ENCODE measurements around the gene TTLL11. TPM values are rescaled to one million over a fixed set of nuclear protein-coding genes. Genes with fewer than 3 reads are reported as not detected.
"Not testable (repeated sequence)": the region's sequence is repeated elsewhere in the genome, so short reads cannot be mapped to it uniquely, and the experiment has no call there.

The TTLL11 gene
- total and polyA plus RNA-seq, 2 experiments from 2014 or later = 4.7 to 6.7 TPM

- no peaks in the 10 kb centered on the region for H3K27me3 ChIP-seq
- H3K4me1 ChIP-seq (ENCODE audit: low read depth) = no peaks in the 10 kb centered on the region
- no peaks in the 10 kb centered on the region for H3K36me3 ChIP-seq
- H3K4me3 ChIP-seq = no peak overlapping the region
- no peak for DNase-seq (ENCODE audit: low read depth in 1 of 2, low spot score in 1 of 2)
- no peak overlapping the region for H3K27ac ChIP-seq
- TF ChIP-seq, protein P1, sequence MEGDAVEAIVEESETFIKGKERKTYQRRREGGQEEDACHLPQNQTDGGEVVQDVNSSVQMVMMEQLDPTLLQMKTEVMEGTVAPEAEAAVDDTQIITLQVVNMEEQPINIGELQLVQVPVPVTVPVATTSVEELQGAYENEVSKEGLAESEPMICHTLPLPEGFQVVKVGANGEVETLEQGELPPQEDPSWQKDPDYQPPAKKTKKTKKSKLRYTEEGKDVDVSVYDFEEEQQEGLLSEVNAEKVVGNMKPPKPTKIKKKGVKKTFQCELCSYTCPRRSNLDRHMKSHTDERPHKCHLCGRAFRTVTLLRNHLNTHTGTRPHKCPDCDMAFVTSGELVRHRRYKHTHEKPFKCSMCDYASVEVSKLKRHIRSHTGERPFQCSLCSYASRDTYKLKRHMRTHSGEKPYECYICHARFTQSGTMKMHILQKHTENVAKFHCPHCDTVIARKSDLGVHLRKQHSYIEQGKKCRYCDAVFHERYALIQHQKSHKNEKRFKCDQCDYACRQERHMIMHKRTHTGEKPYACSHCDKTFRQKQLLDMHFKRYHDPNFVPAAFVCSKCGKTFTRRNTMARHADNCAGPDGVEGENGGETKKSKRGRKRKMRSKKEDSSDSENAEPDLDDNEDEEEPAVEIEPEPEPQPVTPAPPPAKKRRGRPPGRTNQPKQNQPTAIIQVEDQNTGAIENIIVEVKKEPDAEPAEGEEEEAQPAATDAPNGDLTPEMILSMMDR (IDR thresholded peaks at IDR 0.05; ENCODE audit: low read depth, low read length) = no peak
- H3K9me3 ChIP-seq (ENCODE audit: low read depth) = no peaks in the 10 kb centered on the region
These were observed 26.6 kb upstream of the TTLL11 start for GRCh38 chr9:122119721-122120120.

GRCh38 chr9:122119166-122119521, 26.0 kb upstream of the TTLL11 start:
- TF ChIP-seq, protein P1 (IDR thresholded peaks at IDR 0.05; ENCODE audit: low read depth, low read length) = no peak
- no peak for DNase-seq (ENCODE audit: low read depth in 1 of 2, low spot score in 1 of 2)

GRCh38 chr9:122118343-122119165, 25.4 kb upstream of the TTLL11 start:
- H3K4me1 ChIP-seq (ENCODE audit: low read depth) = no peaks in the 10 kb centered on the region
- H3K27ac ChIP-seq = no peak overlapping the region
- no peaks in the 10 kb centered on the region for H3K27me3 ChIP-seq
- TF ChIP-seq, protein P1 (IDR thresholded peaks at IDR 0.05; ENCODE audit: low read depth, low read length) = no peak
- DNase-seq (ENCODE audit: low read depth in 1 of 2, low spot score in 1 of 2) = no peak
- H3K36me3 ChIP-seq = no peaks in the 10 kb centered on the region
- no peak overlapping the region for H3K4me3 ChIP-seq
- H3K9me3 ChIP-seq (ENCODE audit: low read depth) = no peaks in the 10 kb centered on the region

More at GRCh38 chr9:122119166-122119521, 26.0 kb upstream of the TTLL11 start:
- no peaks in the 10 kb centered on the region for H3K9me3 ChIP-seq (ENCODE audit: low read depth)
- H3K4me1 ChIP-seq (ENCODE audit: low read depth) = no peaks in the 10 kb centered on the region
- no peaks in the 10 kb centered on the region for H3K36me3 ChIP-seq
- H3K27ac ChIP-seq = no peak overlapping the region
- no peaks in the 10 kb centered on the region for H3K27me3 ChIP-seq
- H3K4me3 ChIP-seq = no peak overlapping the region

GRCh38 chr9:122117241-122117640, 24.1 kb upstream of the TTLL11 start:
- DNase-seq (ENCODE audit: low read depth in 1 of 2, low spot score in 1 of 2); H3K36me3 ChIP-seq; H3K4me3 ChIP-seq: not testable (repeated sequence)

DNA sequence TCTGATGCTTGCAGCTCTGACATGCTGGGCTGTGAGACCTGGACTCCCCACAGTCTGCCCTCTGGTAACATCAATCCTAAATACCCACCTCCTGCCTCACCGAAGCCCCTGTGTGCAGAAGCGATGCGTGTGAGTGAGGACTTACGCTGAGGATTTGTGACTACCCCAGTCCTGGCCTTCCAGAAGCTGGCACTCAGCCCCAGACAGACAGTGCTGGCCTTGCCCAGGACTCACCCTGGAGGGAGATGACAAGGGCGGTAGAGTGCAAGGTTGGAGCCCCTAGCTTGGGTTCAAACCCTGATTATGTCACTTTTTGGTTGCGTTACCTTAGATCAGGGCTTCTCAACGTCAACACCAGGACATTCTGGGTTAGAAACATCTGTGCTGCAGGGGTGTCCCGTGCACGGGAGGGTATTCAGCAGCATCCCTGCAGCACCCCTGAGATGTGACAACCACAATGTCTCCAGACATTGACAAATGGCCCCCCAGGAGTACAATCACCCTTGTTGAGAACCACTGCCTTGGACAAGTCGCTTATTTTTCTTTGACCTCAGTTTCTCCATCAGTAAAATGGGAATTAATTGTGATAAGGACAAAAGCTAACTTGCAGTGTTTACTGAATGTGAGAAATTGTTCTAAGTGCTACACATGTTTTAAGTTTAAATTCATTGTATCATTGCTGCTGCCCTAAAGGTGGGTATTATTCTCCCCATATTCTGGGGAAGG, 23.5 kb upstream of the TTLL11 start:
- no peak overlapping the region for H3K27ac ChIP-seq
- H3K36me3 ChIP-seq = no peaks in the 10 kb centered on the region
- H3K4me1 ChIP-seq (ENCODE audit: low read depth) = no peaks in the 10 kb centered on the region
- H3K27me3 ChIP-seq = no peaks in the 10 kb centered on the region
- DNase-seq (ENCODE audit: low read depth in 1 of 2, low spot score in 1 of 2) = no peak
- TF ChIP-seq, protein P1 (IDR thresholded peaks at IDR 0.05; ENCODE audit: low read depth, low read length) = no peak
- H3K4me3 ChIP-seq = no peak overlapping the region
- H3K9me3 ChIP-seq (ENCODE audit: low read depth) = no peaks in the 10 kb centered on the region

More at GRCh38 chr9:122117241-122117640, 24.1 kb upstream of the TTLL11 start:
- H3K4me1 ChIP-seq (ENCODE audit: low read depth); H3K9me3 ChIP-seq (ENCODE audit: low read depth); H3K27ac ChIP-seq; H3K27me3 ChIP-seq: not testable (repeated sequence)

GRCh38 chr9:122116040-122116439, 22.9 kb upstream of the TTLL11 start:
- no peaks in the 10 kb centered on the region for H3K27me3 ChIP-seq
- no peak for DNase-seq (ENCODE audit: low read depth in 1 of 2, low spot score in 1 of 2)
- H3K4me3 ChIP-seq = no peak overlapping the region
- no peaks in the 10 kb centered on the region for H3K36me3 ChIP-seq
- no peak overlapping the region for H3K27ac ChIP-seq
- no peaks in the 10 kb centered on the region for H3K9me3 ChIP-seq (ENCODE audit: low read depth)
- H3K4me1 ChIP-seq (ENCODE audit: low read depth) = no peaks in the 10 kb centered on the region
- TF ChIP-seq, protein P1 (IDR thresholded peaks at IDR 0.05; ENCODE audit: low read depth, low read length) = no peak

Measured in cardiac muscle cell (in vitro differentiated cells and primary cell).